Activated CD8-positive, alpha-beta memory T cell treated with anti-CD3 and anti-CD28 coated beads for 1 hour (primary cell): ENCODE data around the gene ATP5F1D.

Experiments used
- DNase-seq, 2 donors: peaks; one replicate each; pipeline ENCODE4 v3.0.0-alpha.2; 2020; ENCODE audit warnings: low read depth in 1 of 2; ENCODE audit errors: extremely low read depth in 1 of 2

ATP5F1D gene

DNA sequence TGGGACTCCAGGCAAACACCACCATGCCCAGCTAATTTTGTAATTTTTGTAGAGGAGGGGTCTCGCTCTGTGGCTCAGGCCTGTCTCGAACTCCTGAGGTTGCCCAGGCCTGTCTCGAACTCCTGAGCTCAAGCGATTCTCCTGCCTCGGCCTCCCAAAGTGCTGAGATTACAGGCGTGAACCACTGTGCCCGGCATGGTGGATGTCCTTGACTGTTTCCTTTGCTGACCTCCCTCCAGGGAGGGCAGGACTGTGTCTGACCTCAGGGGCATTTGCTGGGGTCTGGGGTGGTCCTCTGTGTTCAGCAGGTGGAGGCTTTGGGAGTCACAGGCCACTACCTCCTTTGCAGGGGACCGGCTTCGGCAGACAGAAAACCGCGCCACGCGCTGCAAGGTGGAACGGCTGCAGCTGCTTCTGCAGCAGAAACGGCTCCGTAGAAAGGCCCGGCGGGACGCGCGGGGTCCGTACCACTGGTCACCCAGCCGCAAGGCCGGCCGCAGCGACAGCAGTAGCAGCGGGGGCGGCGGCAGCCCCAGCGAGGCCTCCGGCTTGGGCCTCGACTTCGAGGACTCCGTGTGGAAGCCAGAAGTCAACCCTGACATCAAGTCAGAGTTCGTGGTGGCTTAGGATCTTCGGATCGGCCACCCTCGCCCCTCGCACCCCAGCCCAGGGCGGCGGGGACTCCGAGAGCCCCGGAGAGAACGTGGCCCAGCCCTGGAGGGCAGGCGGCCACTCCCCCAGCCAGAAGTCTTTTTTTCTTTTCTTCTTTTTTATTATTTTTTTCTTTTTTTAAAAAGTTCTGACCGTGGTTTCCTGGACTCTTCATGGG lies 15.3 kb downstream of the ATP5F1D start:
- no peak for DNase-seq

- DNase-seq, result no peak
These were observed 16.1 kb downstream of the ATP5F1D start for GRCh38 chr19:1257475-1258162.

DNA sequence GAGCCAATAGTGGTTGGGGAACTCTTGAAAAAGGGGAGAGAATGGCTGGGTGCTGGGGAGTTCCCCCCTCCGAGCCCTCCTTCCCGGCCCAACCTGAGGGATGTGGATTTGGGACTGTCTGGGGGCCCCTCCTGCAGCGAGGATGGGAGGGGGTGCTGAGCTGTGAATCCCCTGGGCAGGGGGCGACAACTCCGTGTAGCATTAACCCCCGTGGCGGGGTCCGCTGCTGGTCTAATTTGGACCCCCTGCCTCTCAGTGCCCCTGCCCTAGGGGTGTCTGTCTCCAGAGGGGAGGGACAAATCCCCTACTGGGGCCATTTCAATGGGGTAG lies 16.6 kb downstream of the ATP5F1D start:
- no peak for DNase-seq

GRCh38 chr19:1258707-1259205 lies 17.2 kb downstream of the ATP5F1D start:
- no peak for DNase-seq

DNA sequence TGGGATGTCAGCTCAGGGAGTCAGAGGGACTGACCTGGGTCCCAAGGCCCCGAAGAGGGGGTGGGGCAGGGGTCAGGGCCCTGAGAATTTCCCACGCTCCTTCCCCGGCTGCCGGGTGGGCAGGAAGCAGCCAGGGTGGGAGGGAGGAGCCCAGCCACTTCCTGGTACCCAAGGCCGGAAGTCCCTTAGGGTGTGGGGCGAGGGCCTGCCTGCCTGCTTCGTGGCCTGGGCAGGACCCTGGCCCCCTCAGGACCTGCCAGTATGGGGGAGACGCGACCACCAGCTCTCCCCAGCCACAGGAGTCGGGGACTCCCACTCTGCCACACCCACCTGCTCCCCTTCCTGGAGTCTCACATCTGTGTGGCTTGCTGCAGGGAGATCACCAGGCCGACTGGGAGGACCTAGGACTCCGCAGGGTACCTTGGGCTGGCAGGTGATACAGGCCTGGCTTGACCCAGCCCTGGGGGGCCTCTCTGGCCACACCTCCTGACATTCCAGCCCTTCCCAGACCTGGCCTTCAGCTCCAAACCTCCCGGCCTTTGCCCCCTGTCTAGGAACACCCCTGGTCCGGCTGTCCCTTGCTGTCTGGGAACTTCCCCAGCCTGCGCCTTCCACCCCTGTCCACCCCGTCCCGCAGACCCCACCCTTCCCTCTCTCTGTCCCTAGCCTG lies 17.8 kb downstream of the ATP5F1D start:
- DNase-seq, result peak in 1 of 2 donors; percentile 54

DNA sequence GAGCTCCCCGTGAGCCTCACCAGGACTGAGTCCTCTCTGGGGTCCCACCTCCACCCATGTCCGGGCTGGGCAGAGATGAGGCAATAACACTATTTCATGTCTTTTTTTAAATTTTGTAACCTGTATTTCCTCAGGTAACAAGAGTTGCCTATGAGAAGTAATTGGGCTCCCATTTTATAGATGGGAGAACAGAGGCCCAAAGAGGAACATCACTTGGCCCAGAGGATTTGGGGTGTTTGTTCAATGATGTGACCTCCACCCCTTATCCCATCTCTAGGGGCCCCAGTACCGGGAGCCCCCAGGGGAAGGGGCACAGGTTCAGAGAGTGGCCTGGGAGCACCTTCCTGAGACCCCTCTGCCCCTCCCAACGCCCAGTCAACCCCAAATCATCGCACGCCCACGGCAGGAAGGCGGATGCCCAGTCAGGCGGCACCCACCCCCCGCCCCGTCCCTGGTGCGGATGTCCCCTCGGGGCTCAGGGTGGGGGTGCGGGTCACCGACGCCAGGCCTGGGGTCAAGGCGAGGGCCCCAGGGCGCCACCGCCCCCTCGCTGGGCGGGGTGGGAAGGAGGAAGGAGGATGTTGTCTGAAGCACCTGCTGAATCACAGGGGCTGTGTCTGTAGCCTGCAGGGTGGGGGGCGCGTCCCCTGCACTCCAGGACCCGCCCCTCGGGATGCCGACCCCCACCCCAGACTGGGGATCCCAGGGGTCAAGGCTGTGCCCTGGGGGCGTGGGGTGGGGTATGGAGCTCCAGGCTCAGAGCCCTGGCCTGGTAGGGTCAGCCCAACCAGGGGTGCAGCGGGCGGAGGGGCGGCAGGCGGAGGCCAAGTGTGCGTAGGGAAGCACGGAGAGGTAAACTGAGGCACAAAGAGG lies 18.6 kb downstream of the ATP5F1D start:
- DNase-seq, result no peak

DNA sequence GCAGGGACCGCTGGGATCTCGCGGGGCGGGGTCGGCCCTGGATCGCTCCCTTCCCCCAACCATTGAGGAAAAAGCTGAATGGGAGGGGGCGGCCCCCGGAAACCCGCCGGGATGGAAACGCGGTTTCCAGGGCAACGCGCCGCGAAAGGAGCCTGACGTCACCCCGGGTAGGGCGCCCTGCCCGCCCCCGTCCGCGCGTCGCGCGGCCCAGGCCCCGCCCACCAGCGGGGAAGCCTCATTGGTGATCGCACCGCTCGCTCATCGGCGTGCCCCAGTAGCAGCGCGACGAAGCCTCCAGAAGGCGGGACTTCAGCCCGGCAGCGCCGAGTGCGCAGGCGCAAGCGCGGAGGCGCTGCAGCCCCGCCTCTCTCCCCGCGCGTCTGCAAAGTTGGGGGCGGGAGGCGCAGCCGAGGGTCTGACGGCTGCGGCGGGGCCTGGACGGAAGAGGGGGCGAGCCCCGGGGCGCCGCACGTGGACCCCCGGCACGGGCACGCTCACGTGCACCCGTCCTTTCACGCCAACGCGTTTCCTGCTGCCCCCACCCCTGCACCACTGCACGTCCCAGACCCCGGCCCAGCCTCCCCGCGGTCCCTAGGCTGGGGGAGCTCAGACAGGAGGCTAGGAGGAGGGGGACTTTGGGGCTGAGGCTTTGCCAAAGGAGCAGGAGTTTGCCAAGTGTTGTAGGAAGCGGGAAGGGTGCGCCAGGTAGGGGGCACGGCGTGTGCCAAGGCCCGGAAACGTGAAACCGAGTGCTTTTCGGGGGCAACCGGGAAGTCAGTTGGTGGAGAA lies 19.4 kb downstream of the ATP5F1D start:
- peak; percentile 89 to 98 for DNase-seq

DNA sequence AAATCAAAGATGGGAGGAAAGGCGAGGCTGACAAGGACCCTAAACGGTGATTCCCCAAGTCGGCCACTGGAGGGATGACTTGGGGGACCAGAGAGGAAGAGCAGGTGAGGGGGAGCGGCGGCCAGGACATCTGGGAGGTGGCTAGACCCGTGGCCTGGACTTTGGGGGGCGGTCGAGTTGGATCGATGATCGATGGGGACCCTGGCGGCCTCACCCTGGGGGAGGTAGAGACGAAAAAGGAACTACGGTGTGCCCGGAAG lies 19.9 kb downstream of the ATP5F1D start:
- DNase-seq, result no peak

DNA sequence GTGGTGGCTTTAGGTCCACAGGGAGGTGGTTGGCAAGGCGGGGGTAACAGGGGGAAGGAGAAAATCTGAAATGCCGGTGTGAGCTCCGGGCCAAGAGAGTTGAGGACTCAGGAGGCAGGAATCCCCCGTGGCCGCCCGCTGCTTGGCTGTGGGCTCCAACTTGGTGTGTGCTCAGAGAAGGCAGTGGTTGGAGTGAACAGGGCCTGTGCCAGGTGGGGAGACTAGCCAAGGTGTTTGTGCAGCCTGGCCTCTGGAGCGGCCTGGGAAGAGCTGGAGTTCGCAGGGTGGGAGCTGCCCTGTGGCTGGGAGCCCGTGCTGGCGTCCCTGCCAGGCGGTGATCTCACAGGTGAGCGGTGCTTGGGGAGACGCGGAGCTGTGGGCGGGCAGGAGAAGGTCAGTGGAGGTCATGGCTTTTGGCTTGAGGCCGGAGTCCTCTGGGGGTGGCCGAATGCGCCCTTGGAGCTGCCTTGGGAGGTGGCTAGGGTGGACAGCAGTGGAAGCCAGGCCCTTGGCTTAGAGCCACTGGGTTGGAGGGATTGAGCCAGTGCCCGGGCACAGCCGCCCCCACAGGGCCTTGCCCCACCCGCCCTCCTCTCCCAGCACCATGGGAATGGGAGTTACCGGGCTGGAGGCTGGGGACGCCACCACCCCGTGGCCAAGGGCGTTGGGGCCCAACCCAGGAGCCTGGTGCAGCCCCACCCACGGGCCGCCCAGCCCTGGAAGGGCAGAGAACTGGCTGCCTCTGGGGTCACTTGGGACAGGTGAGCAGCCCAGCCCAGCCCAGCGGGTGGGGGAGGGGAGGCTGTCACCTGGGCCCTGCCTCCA lies 20.5 kb downstream of the ATP5F1D start:
- no peak for DNase-seq

GRCh38 chr19:1262623-1263123 lies 21.1 kb downstream of the ATP5F1D start:
- no peak for DNase-seq

GRCh38 chr19:1263188-1263587 lies 21.6 kb downstream of the ATP5F1D start:
- no peak for DNase-seq

DNA sequence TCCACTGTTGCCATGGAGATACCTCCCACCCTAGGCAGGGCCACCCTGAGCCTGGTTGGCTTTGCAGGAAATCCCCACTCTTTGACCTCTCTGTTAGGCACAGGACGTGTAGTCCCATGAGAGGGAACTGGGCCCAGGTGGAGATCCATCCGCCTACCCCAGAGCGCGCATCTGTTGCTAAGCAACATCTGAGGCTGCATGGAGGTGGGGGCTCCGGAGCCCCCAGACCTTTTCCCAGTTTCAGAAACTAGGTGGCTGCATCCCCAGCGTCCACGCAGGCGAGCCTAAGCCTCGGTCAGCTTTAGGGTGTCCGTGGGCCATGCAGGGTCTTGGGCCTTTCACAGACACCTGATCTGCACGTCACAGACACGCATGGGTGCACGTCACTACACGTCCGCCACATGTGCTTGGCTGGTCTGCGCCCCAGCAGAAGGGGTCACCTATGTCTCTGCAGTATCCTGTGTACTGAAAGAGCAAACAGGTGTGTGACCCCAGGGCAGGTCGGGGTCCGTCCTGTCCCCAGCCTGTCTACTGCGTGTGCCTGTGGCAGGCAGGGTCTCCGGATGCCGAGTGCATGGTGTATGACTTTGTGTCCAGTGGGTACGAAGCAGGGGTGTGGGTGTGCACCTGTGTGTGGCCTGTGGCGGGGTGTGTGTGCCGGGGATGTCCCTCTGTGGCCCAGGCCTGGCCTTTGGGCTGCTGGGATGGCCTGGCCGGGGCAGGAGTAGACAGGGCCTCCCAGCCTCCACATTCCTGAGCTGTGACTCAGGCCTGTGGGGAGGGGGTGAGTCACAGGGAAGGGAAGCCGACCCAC lies 23.5 kb downstream of the ATP5F1D start:
- no peak for DNase-seq

- no peak for DNase-seq
These were observed 24.1 kb downstream of the ATP5F1D start for GRCh38 chr19:1265615-1266128.

- DNase-seq, result peak in 1 of 2 donors; percentile 78
These were observed 24.8 kb downstream of the ATP5F1D start for GRCh38 chr19:1266129-1266915.

GRCh38 chr19:1266916-1267476 lies 25.4 kb downstream of the ATP5F1D start:
- peak in 1 of 2 donors; percentile 63 for DNase-seq

DNA sequence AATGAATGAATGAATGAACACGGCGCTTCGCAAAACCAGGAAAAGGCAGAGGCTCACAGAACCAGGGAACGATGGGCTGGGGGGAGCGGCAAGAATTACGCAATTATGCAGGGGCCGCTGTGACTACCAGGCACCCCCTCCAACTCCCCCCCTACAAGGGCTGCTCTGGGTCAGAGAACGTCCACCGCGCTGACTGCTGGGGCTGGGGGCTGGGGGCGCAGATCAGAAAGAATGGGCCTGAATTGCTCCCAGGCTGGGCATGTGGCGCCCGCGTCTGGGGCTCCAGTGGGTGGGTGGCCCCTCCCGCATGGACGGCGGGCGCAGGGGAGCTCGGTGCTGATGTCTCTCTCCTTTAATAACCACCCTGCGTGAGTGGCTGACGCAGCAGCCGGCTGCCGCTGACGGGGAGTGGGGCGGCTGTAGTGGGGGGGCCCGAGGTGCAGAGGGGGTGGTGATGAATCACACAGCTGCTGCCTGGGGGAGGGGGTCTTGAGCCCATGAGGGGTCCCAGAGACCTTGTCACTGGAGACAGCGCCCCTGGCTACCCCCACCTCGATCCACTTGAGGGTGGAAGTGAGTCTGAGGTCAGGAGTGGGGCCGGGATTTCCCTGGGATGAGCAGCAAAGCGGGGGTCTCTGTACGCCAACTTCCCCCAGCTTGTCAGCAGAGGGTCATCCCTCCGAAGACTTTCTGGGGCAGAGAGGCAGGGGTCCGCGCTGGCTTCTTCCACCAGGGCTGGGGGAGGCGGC lies 26.1 kb downstream of the ATP5F1D start:
- no peak for DNase-seq
